ENCODE data around the gene PIBF1.

The PIBF1 gene

GRCh38 chr13:72986197-72986596 is 204.3 kb downstream of the PIBF1 start:
- no peaks in the 10 kb centered on the region for H3K9me3 ChIP-seq (ENCODE audit: control insufficient read depth in 5 of 5, low read length in 5 of 5)
- H3K4me3 ChIP-seq (ENCODE audit: low read depth in 1 of 5, low read length in 5 of 5) = no peak overlapping the region
- H3K9ac ChIP-seq (ENCODE audit: low read length in 5 of 5) = no peak overlapping the region
- no peak overlapping the region for H3K27ac ChIP-seq (ENCODE audit: low read depth, low read length)
- H3K27me3 ChIP-seq (ENCODE audit: control insufficient read depth in 5 of 5, insufficient read depth in 4 of 5, low read length in 5 of 5) = no peaks in the 10 kb centered on the region
- H3K4me1 ChIP-seq (ENCODE audit: control insufficient read depth in 5 of 5, insufficient read depth in 5 of 5, low read length in 5 of 5) = peaks cover 0 to 6% (median 0%) of the 10 kb centered on the region in 5 donors
- H3K36me3 ChIP-seq (ENCODE audit: control insufficient read depth in 5 of 5, insufficient read depth in 5 of 5, low read length in 5 of 5) = no peaks in the 10 kb centered on the region

GRCh38 chr13:72990953-72991352 is 209.0 kb downstream of the PIBF1 start:
- no peaks in the 10 kb centered on the region for H3K27me3 ChIP-seq (ENCODE audit: control insufficient read depth in 5 of 5, insufficient read depth in 4 of 5, low read length in 5 of 5)
- H3K27ac ChIP-seq (ENCODE audit: low read depth, low read length) = no peak overlapping the region
- no peak overlapping the region for H3K9ac ChIP-seq (ENCODE audit: low read length in 5 of 5)
- H3K36me3 ChIP-seq (ENCODE audit: control insufficient read depth in 5 of 5, insufficient read depth in 5 of 5, low read length in 5 of 5) = no peaks in the 10 kb centered on the region
- H3K4me1 ChIP-seq (ENCODE audit: control insufficient read depth in 5 of 5, insufficient read depth in 5 of 5, low read length in 5 of 5) = no peaks in the 10 kb centered on the region
- no peaks in the 10 kb centered on the region for H3K9me3 ChIP-seq (ENCODE audit: control insufficient read depth in 5 of 5, low read length in 5 of 5)
- no peak overlapping the region for H3K4me3 ChIP-seq (ENCODE audit: low read depth in 1 of 5, low read length in 5 of 5)

DNA sequence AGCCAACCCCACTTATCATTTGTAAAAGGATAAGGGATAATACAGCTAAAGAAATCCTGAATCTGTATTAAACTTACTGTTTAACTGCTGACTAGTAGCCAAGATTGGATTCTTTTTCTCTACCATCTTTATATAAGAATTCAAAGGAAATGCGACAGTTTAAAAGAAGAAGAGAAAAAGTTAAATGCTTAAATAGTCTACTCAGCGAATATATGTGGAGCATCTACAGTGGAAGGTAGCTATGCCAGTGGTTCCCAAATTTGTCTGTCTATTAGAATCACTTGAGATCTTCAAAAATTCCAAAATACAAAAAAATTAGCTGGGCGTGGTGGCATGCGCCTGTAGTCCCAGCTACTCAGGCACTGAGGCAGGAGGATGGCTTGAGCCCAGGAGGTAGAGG is 216.1 kb downstream of the PIBF1 start:
- H3K9ac ChIP-seq (ENCODE audit: low read length in 5 of 5) = no peak overlapping the region
- H3K4me3 ChIP-seq (ENCODE audit: low read depth in 1 of 5, low read length in 5 of 5) = no peak overlapping the region
- peaks cover 2 to 7% (median 4%) of the 10 kb centered on the region in 5 donors for H3K36me3 ChIP-seq (ENCODE audit: control insufficient read depth in 5 of 5, insufficient read depth in 5 of 5, low read length in 5 of 5)
- no peak overlapping the region for H3K27ac ChIP-seq (ENCODE audit: low read depth, low read length)
- H3K27me3 ChIP-seq (ENCODE audit: control insufficient read depth in 5 of 5, insufficient read depth in 4 of 5, low read length in 5 of 5) = no peaks in the 10 kb centered on the region
- H3K9me3 ChIP-seq (ENCODE audit: control insufficient read depth in 5 of 5, low read length in 5 of 5) = no peaks in the 10 kb centered on the region
- H3K4me1 ChIP-seq (ENCODE audit: control insufficient read depth in 5 of 5, insufficient read depth in 5 of 5, low read length in 5 of 5) = no peaks in the 10 kb centered on the region

DNA sequence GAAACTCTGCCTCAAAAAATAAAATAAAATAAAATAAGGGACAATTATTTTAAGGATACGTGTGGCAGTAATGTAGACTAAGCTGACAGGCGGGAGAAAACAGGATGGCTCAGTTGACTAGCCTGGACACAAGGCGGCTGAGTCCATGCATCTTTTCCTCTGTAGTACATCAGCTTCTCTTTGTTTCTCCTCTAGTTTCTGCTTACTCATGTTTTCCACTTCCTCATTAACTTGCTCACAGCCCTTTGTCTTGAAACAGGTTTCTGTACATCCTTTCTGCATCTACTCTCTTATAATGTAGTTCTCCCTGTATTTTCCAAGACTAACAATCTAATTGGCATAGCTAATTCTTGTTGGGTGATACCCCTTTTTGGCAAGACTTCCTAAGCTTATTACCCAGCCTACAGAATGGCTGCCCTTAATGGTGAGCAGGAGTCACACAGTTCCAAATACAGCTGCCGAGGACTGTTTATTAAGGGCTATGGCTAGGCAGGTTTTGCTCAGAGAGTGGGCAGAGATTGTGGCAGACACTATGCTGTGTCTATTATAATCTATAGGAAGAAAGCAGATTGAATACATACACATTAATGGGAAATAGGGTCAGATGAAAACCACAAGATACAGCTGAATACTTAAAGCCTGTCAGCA is 218.2 kb downstream of the PIBF1 start:
- no peaks in the 10 kb centered on the region for H3K4me1 ChIP-seq (ENCODE audit: control insufficient read depth in 5 of 5, insufficient read depth in 5 of 5, low read length in 5 of 5)
- H3K36me3 ChIP-seq (ENCODE audit: control insufficient read depth in 5 of 5, insufficient read depth in 5 of 5, low read length in 5 of 5) = peaks cover 2 to 15% (median 8%) of the 10 kb centered on the region in 5 donors
- no peaks in the 10 kb centered on the region for H3K27me3 ChIP-seq (ENCODE audit: control insufficient read depth in 5 of 5, insufficient read depth in 4 of 5, low read length in 5 of 5)
- H3K9ac ChIP-seq (ENCODE audit: low read length in 5 of 5) = no peak overlapping the region
- H3K4me3 ChIP-seq (ENCODE audit: low read depth in 1 of 5, low read length in 5 of 5) = no peak overlapping the region
- no peaks in the 10 kb centered on the region for H3K9me3 ChIP-seq (ENCODE audit: control insufficient read depth in 5 of 5, low read length in 5 of 5)
- H3K27ac ChIP-seq (ENCODE audit: low read depth, low read length) = no peak overlapping the region

DNA sequence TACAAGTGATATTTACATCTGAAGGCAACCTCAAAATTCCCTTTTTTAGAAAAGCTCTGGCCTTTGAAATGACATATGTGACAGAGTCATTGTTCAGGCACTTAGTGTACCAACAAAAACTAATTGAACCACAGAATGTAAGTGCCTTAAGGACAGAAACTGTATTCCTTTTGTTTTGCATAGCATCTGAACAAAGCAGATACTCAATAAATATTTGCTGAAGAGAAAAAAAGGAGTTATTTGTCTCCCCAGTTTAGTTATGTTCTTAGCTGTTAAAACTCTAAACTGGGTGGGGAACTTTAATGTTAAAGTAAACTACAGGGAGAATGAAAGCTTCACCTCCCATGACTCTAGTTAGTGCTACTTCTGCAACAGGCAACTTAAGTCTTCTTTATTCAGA is 220.0 kb downstream of the PIBF1 start:
- Histone ChIP-seq H3K27me3 (ENCODE audit: control insufficient read depth in 5 of 5, insufficient read depth in 4 of 5, low read length in 5 of 5) (no peaks in the 10 kb centered on the region), H3K9ac (ENCODE audit: low read length in 5 of 5) (no peak overlapping the region), H3K4me1 (ENCODE audit: control insufficient read depth in 5 of 5, insufficient read depth in 5 of 5, low read length in 5 of 5) (no peaks in the 10 kb centered on the region), H3K4me3 (ENCODE audit: low read depth in 1 of 5, low read length in 5 of 5) (no peak overlapping the region), H3K27ac (ENCODE audit: low read depth, low read length) (no peak overlapping the region), H3K9me3 (ENCODE audit: control insufficient read depth in 5 of 5, low read length in 5 of 5) (no peaks in the 10 kb centered on the region), H3K36me3 (ENCODE audit: control insufficient read depth in 5 of 5, insufficient read depth in 5 of 5, low read length in 5 of 5) (peaks cover 2 to 15% (median 8%) of the 10 kb centered on the region in 5 donors)

- no peak overlapping the region for H3K27ac ChIP-seq (ENCODE audit: low read depth, low read length)
- no peaks in the 10 kb centered on the region for H3K9me3 ChIP-seq (ENCODE audit: control insufficient read depth in 5 of 5, low read length in 5 of 5)
- no peak overlapping the region for H3K9ac ChIP-seq (ENCODE audit: low read length in 5 of 5)
- no peaks in the 10 kb centered on the region for H3K27me3 ChIP-seq (ENCODE audit: control insufficient read depth in 5 of 5, insufficient read depth in 4 of 5, low read length in 5 of 5)
- peaks cover 0 to 10% (median 0%) of the 10 kb centered on the region in 5 donors for H3K36me3 ChIP-seq (ENCODE audit: control insufficient read depth in 5 of 5, insufficient read depth in 5 of 5, low read length in 5 of 5)
- H3K4me3 ChIP-seq (ENCODE audit: low read depth in 1 of 5, low read length in 5 of 5) = no peak overlapping the region
- H3K4me1 ChIP-seq (ENCODE audit: control insufficient read depth in 5 of 5, insufficient read depth in 5 of 5, low read length in 5 of 5) = no peaks in the 10 kb centered on the region
These were observed 229.8 kb downstream of the PIBF1 start for GRCh38 chr13:73011751-73012150.

GRCh38 chr13:73015805-73016204 is 233.9 kb downstream of the PIBF1 start:
- Histone ChIP-seq H3K27ac (ENCODE audit: low read depth, low read length) (no peak overlapping the region), H3K4me3 (ENCODE audit: low read depth in 1 of 5, low read length in 5 of 5) (no peak overlapping the region), H3K9ac (ENCODE audit: low read length in 5 of 5) (no peak overlapping the region), H3K9me3 (ENCODE audit: control insufficient read depth in 5 of 5, low read length in 5 of 5) (no peaks in the 10 kb centered on the region), H3K27me3 (ENCODE audit: control insufficient read depth in 5 of 5, insufficient read depth in 4 of 5, low read length in 5 of 5) (no peaks in the 10 kb centered on the region), H3K4me1 (ENCODE audit: control insufficient read depth in 5 of 5, insufficient read depth in 5 of 5, low read length in 5 of 5) (no peaks in the 10 kb centered on the region), H3K36me3 (ENCODE audit: control insufficient read depth in 5 of 5, insufficient read depth in 5 of 5, low read length in 5 of 5) (peaks cover 0 to 4% (median 0%) of the 10 kb centered on the region in 5 donors)

- Histone ChIP-seq H3K27me3 (ENCODE audit: control insufficient read depth in 5 of 5, insufficient read depth in 4 of 5, low read length in 5 of 5) (no peaks in the 10 kb centered on the region), H3K36me3 (ENCODE audit: control insufficient read depth in 5 of 5, insufficient read depth in 5 of 5, low read length in 5 of 5) (peaks cover 0 to 4% (median 0%) of the 10 kb centered on the region in 5 donors), H3K4me3 (ENCODE audit: low read depth in 1 of 5, low read length in 5 of 5) (no peak overlapping the region), H3K9me3 (ENCODE audit: control insufficient read depth in 5 of 5, low read length in 5 of 5) (no peaks in the 10 kb centered on the region), H3K27ac (ENCODE audit: low read depth, low read length) (no peak overlapping the region), H3K9ac (ENCODE audit: low read length in 5 of 5) (no peak overlapping the region), H3K4me1 (ENCODE audit: control insufficient read depth in 5 of 5, insufficient read depth in 5 of 5, low read length in 5 of 5) (no peaks in the 10 kb centered on the region)
These were observed 236.4 kb downstream of the PIBF1 start for GRCh38 chr13:73018336-73018735.

DNA sequence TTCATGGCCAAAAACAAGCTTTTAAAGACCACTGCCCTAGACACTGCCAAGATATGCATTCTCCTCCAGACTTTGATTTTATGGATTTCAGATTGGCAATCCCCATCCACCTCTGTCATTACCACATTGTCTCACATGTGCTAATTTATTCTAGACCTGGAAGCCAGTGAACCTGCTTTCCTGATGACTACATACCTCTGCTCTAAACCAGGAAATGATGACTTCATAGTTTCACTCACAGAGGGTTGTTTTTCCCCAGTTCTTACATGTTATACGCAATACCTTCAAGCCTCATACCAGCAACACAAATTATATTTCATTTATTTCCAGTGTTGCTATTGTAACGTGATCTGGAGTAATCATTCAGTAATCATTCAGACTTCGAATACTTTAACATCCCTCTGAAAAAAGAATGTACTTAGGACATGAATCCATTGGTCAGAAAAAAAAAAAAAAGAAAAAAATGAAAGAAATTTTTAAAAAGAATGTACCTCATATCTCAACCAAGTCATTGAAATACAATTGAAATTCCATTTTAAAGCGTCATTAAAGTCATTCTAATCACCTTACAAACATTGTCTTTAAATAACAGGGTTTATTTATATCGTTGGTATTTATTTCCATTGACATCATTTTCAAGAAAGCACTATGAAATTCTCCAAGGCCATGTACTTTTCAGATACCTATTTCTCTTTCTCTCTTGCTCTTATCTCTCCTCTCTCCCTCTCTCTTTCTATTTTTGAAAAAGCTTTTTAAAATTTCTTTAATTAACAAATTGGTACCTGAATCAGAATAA is 243.5 kb downstream of the PIBF1 start:
- no peaks in the 10 kb centered on the region for H3K27me3 ChIP-seq (ENCODE audit: control insufficient read depth in 5 of 5, insufficient read depth in 4 of 5, low read length in 5 of 5)
- no peak overlapping the region for H3K4me3 ChIP-seq (ENCODE audit: low read depth in 1 of 5, low read length in 5 of 5)

GRCh38 chr13:73034901-73035300 is 253.0 kb downstream of the PIBF1 start:
- Histone ChIP-seq H3K4me1 (ENCODE audit: control insufficient read depth in 5 of 5, insufficient read depth in 5 of 5, low read length in 5 of 5) (no peaks in the 10 kb centered on the region), H3K9me3 (ENCODE audit: control insufficient read depth in 5 of 5, low read length in 5 of 5) (no peaks in the 10 kb centered on the region), H3K36me3 (ENCODE audit: control insufficient read depth in 5 of 5, insufficient read depth in 5 of 5, low read length in 5 of 5) (no peaks in the 10 kb centered on the region), H3K4me3 (ENCODE audit: low read depth in 1 of 5, low read length in 5 of 5) (no peak overlapping the region), H3K27ac (ENCODE audit: low read depth, low read length) (no peak overlapping the region), H3K9ac (ENCODE audit: low read length in 5 of 5) (no peak overlapping the region), H3K27me3 (ENCODE audit: control insufficient read depth in 5 of 5, insufficient read depth in 4 of 5, low read length in 5 of 5) (no peaks in the 10 kb centered on the region)

More for the DNA sequence above, 243.5 kb downstream of the PIBF1 start:
- H3K4me1 ChIP-seq (ENCODE audit: control insufficient read depth in 5 of 5, insufficient read depth in 5 of 5, low read length in 5 of 5) = no peaks in the 10 kb centered on the region
- no peaks in the 10 kb centered on the region for H3K9me3 ChIP-seq (ENCODE audit: control insufficient read depth in 5 of 5, low read length in 5 of 5)
- no peaks in the 10 kb centered on the region for H3K36me3 ChIP-seq (ENCODE audit: control insufficient read depth in 5 of 5, insufficient read depth in 5 of 5, low read length in 5 of 5)
- no peak overlapping the region for H3K27ac ChIP-seq (ENCODE audit: low read depth, low read length)
- H3K9ac ChIP-seq (ENCODE audit: low read length in 5 of 5) = no peak overlapping the region
